Heart right ventricle (tissue), 16 donors: ENCODE measurements around the gene PBRM1. TPM values are rescaled to one million over a fixed set of nuclear protein-coding genes. Genes with fewer than 3 reads are reported as not detected.

Experiments used
- ATAC-seq, 8 donors: fragments of 200-7000 bp; cut with Tn5 transposase; one replicate each; pipeline ENCODE4 v1.9.1; 2020; ENCODE audit warnings: mild to moderate bottlenecking in 8 of 8, moderate library complexity in 8 of 8, moderate number of reproducible peaks in 1 of 8
- DNase-seq, 2 donors: peaks; one replicate each; pipeline ENCODE4 v3.0.0-alpha.2; 2020
- H3K27ac ChIP-seq, 10 donors: fragments of 200-600 bp; sonication (generic) in 2 of 10; one replicate each; pipeline versions ENCODE4 v1.5.0 to v1.8.0; 2020 to 2022; ENCODE audit warnings: mild to moderate bottlenecking in 3 of 10
- H3K27me3 ChIP-seq, 7 donors: fragments of 200-600 bp; one replicate each; pipeline ENCODE4 v1.8.0; 2021 to 2022; ENCODE audit warnings: mild to moderate bottlenecking in 2 of 7
- H3K36me3 ChIP-seq, 9 donors: fragments of 200-600 bp; sonication (generic) in 1 of 9; one replicate each; pipeline versions ENCODE4 v1.5.0 to v1.8.0; 2020 to 2022; ENCODE audit warnings: mild to moderate bottlenecking in 2 of 9
- H3K4me1 ChIP-seq, 9 donors: fragments of 200-600 bp; sonication (generic) in 1 of 9; one replicate each; pipeline versions ENCODE4 v1.5.0 to v1.8.0; 2020 to 2022; ENCODE audit warnings: mild to moderate bottlenecking in 4 of 9
- H3K4me3 ChIP-seq, 10 donors: fragments of 200-600 bp; sonication (generic) in 2 of 10; one replicate each; pipeline versions ENCODE4 v1.5.0 to v1.8.0; 2020 to 2022; ENCODE audit warnings: mild to moderate bottlenecking in 7 of 10, moderate library complexity in 2 of 10
- H3K9me3 ChIP-seq, 11 donors: fragments of 200-600 bp in 10 of 11; sonication (generic) in 2 of 11; one replicate each; pipeline versions ENCODE4 v1.5.0 to v1.8.0; 2013 to 2022; ENCODE audit warnings: mild to moderate bottlenecking in 2 of 11, control low read depth in 1 of 11, moderate library complexity in 1 of 11
- CTCF ChIP-seq, 9 donors: fragments of 200-600 bp; sonication (generic) in 2 of 9; IDR thresholded peaks; one replicate each; pipeline versions ENCODE4 v1.5.0 to v1.8.0; 2021 to 2022; ENCODE audit warnings: antibody characterized with exemption in 9 of 9, mild to moderate bottlenecking in 5 of 9, moderate library complexity in 1 of 9
- WGBS, 2 donors: extraction: QIAGEN DNeasy Blood & Tissue Kit; methylation state at CpG; one replicate each; pipeline ENCODE4 v1.1.7; 2013; ENCODE audit warnings: inconsistent platforms in 1 of 2; 5-methylcytosine and 5-hydroxymethylcytosine counted together
- intact Hi-C, 10 donors: fragments of 100-400 bp; cut with DNase I; formaldehyde crosslinking; loops; one replicate each; pipeline versions ENCODE4 v1.11.1 to v1.14.2; 2022
- polyA plus RNA-seq, 2 donors: library from polyadenylated mRNA; stranded (reverse); fragments of 200-250 nt; gene quantifications; one replicate each; pipeline ENCODE4 v1.2.3, GENCODE V29; 2013
- total RNA-seq, 10 donors: library from RNA; stranded (reverse); fragmentation: NEBNext Ultra II Directional in 3 of 10; extraction: Animal tissue kit (Norgen Biotek cat#: 25700) in 3 of 10; gene quantifications; one replicate each; pipeline versions ENCODE4 v1.2.1 to v1.2.4, GENCODE V29; 2021 to 2023
- donor health status: Arrhythmogenic right ventricular cardiomyopathy.
- donor health status: ischemic (EF 13 %, LVEDD 7.1; RV severe dilation, severe dysfunction).
- donor health status: healthy with polysubstance abuse.
- donor health status: DM: no; HTN: yes; CAD: no.
- donor health status: DM: no; HTN: no; CAD: no.
- donor health status: ischemic (EF 25% LVEDD 6.9; RV normal size, moderate dysfunction).
- donor health status: ischemic (EF 25% LVEDD 5.7; RV mildly dilated, moderate dysfunction).
- donor health status: healthy.
- donor health status: DM: yes; HTN: yes; CAD: no.
- donor health status: Ischemic cardiomyopathy.
- donor health status: ischemic (EF 35%, LVEDD 5.7; RV mildly dilated, moderate dysfunction).
- donor health status: nonischemic (EF 11% LVEDD 7.7; RV severe dilation, severe dysfunction).
- donor health status: DM: yes; HTN: yes; CAD: no.
- donor health status: PGD.
- donor health status: ischemic (EF 29% LVEDD 5.4; RV normal size, mild dysfunction).
- donor health status: nonischemic (EF 23%, LVEDD 6.1; RV moderate dilation, normal function).

The PBRM1 gene
- total and polyA plus RNA-seq, 12 donors: 6.0 to 63.9 (median 50.8) TPM

GRCh38 chr3:52534281-52535183 is 151.2 kb downstream of the PBRM1 start:
- H3K27ac ChIP-seq: peak overlapping the region; percentile 71 to 87 (median 82)
- H3K27me3 ChIP-seq: no peaks in the 10 kb centered on the region
- H3K36me3 ChIP-seq: peaks cover 0 to 5% (median 0%) of the 10 kb centered on the region in 9 donors
- peak in 1 of 2 donors; percentile 30 for DNase-seq
- H3K4me1 ChIP-seq: peaks cover 44 to 88% (median 69%) of the 10 kb centered on the region in 9 donors
- H3K9me3 ChIP-seq: no peaks in the 10 kb centered on the region
- WGBS, 2 donors: 53 to 62% methylated on average over 57 of the region's 57 CpGs
- intact Hi-C loops: loop anchor here in 6 of 10 donors (5.0 kb wide), 3 partner anchors 42 to 62 kb away; no protein-coding TSS in a partner anchor
- no peak for ATAC-seq
- TF ChIP-seq CTCF (IDR thresholded peaks at IDR 0.05): no peak
- peak overlapping the region; percentile 45 to 68 (median 60) for H3K4me3 ChIP-seq

- no peaks in the 10 kb centered on the region for H3K9me3 ChIP-seq
- peak in 3 of 9 donors; percentile 34 to 37 (median 37) for TF ChIP-seq CTCF (IDR thresholded peaks at IDR 0.05)
- intact Hi-C loops: loop anchor here in 2 of 10 donors (5.0 kb wide), 2 partner anchors 41 to 51 kb away; no protein-coding TSS in a partner anchor
- H3K4me1 ChIP-seq: peaks cover 43 to 88% (median 73%) of the 10 kb centered on the region in 9 donors
- peak within 1 kb of the TSS; percentile 72 to 91 (median 85) for H3K27ac ChIP-seq
- peaks cover 0 to 4% (median 0%) of the 10 kb centered on the region in 9 donors for H3K36me3 ChIP-seq
- no peaks in the 10 kb centered on the region for H3K27me3 ChIP-seq
- ATAC-seq (peak; percentile 1 to 46 (median 14)), DNase-seq (peak; percentile 60 to 82)
- peak within 1 kb of the TSS; percentile 58 to 73 (median 68) for H3K4me3 ChIP-seq
- 1 to 2% methylated on average over 30 to 91 of the region's 91 CpGs for WGBS, 2 donors
These were observed 152.0 kb downstream of the PBRM1 start, which contains the start of gene NT5DC2 for GRCh38 chr3:52533623-52534280. Gene NT5DC2 (minus strand): TSS chr3:52533857. CDS start chr3:52533737, 120 bp downstream.

- no peak for ATAC-seq
These were observed 152.7 kb downstream of the PBRM1 start for GRCh38 chr3:52532838-52533622.

More at GRCh38 chr3:52532838-52533622, 152.7 kb downstream of the PBRM1 start:
- no peak for TF ChIP-seq CTCF (IDR thresholded peaks at IDR 0.05)
- peaks cover 43 to 86% (median 73%) of the 10 kb centered on the region in 9 donors for H3K4me1 ChIP-seq
- H3K4me3 ChIP-seq: peak overlapping the region; percentile 58 to 73 (median 68)
- no peaks in the 10 kb centered on the region for H3K9me3 ChIP-seq
- peak in 1 of 2 donors; percentile 47 for DNase-seq
- H3K27ac ChIP-seq: peak overlapping the region; percentile 42 to 91 (median 82)
- H3K27me3 ChIP-seq: no peaks in the 10 kb centered on the region
- WGBS, 2 donors: 3 to 4% methylated on average over 77 to 78 of the region's 78 CpGs
- H3K36me3 ChIP-seq: peaks cover 0 to 12% (median 2%) of the 10 kb centered on the region in 9 donors
- intact Hi-C loops: loop anchor here in 2 of 10 donors (5.0 kb wide), 2 partner anchors 41 to 51 kb away; no protein-coding TSS in a partner anchor
